ENCODE data around the gene TM9SF1. TPM values are rescaled to one million over a fixed set of nuclear protein-coding genes. Genes with fewer than 3 reads are reported as not detected.

Gene TM9SF1
- total and polyA plus RNA-seq, 2 of the 13 experiments (the other 11 are each of a cell fraction or from before 2014, with no cell fraction given) = 83.2 to 110 TPM

DNA sequence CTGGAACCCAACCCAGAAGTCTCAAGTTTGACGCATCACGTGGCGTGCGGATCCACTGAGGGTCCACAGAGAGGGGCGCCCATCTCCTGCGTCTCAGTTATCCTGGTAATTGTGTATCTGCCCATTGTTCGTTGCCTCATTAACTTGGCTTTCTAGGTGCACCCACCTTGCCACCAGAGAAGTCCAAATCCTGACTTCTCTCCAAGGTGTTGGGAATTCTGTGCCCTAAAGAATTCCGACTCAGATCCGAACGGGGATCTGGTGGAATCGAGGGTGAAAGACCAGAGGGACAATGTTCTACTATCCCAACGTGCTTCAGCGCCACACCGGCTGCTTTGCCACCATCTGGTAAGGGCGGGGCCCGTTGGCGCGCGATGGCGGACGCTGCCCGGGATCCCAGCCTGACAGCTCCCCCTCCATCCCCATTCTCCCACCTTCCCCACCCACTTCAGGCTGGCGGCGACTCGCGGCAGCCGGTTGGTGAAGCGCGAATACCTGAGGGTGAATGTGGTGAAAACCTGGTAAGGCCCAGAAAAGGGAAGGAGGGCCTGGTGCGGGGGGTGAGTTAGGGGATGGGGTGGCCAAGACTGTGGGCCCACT lies 22.9 kb downstream of the TM9SF1 start (continued):
- TF ChIP-seq KDM6A (CRISPR knock-in tag; IDR thresholded peaks at IDR 0.05; ENCODE audit: low read depth) (no peak), ZNF230 (CRISPR knock-in tag; IDR thresholded peaks at IDR 0.05) (no peak), HDAC1 (CRISPR knock-in tag; IDR thresholded peaks at IDR 0.05) (no peak), ZSCAN9 (CRISPR knock-in tag; IDR thresholded peaks at IDR 0.05; ENCODE audit: borderline replicate concordance) (no peak), ZNF235 (CRISPR knock-in tag; IDR thresholded peaks at IDR 0.05; ENCODE audit: borderline replicate concordance) (no peak)
- TF ChIP-seq, protein P1, sequence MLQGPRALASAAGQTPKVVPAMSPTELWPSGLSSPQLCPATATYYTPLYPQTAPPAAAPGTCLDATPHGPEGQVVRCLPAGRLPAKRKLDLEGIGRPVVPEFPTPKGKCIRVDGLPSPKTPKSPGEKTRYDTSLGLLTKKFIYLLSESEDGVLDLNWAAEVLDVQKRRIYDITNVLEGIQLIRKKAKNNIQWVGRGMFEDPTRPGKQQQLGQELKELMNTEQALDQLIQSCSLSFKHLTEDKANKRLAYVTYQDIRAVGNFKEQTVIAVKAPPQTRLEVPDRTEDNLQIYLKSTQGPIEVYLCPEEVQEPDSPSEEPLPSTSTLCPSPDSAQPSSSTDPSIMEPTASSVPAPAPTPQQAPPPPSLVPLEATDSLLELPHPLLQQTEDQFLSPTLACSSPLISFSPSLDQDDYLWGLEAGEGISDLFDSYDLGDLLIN (CRISPR knock-in tag; IDR thresholded peaks at IDR 0.05; ENCODE audit: borderline replicate concordance) = no peak

DNA sequence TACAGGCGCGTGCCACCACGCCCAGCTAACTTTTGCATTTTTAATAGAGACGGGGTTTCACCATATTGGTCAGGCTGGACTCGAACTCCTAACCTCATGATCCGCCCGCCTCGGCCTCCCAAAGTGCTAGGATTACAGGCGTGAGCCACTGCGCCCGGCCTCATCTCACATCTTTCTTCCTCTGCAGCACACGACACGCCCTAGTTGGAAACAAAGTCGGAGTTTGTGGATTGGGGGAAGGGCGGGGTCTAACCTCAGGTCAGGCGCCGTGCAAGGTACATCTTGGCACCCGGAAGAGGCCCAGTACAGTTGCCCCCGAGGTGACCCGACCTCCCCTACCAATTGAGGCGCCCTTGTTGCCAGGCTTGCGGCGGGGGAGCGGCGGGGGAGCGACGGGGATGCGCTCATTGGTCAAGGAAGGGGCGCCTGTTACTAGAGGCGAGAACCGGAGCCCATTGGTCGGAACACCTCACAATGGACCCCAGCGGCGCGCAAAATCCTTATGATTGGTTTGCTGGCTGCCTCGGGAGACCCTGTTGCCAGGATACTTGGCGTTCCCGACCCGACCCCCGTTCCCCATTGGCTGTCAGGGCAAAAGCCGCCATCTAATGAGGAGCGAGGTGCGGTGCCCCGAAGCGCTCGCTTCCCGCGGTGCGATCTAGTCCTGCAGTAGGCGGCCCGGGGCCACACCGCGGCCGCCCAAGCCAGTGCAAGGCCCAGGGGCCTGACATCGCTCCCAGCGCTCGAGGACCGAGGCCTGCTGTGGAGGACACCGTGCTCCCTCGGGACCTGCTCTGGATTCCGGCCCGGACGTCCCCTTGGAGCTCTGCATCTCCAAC lies 23.6 kb downstream of the TM9SF1 start, which contains the start of gene REC8:
REC8 (plus strand) TSS at position 659 of the 839 bp plus-strand sequence. CDS start 473 bp downstream, outside the sequence.
- H3K9me3 ChIP-seq (ENCODE audit: low read length) = no peaks in the 10 kb centered on the region
- POLR2A ChIA-PET = interaction anchor here (0.7 to 3.3 kb wide), 6 partner anchors 10 to 70 kb away, joined by 3 to 13 read pairs (median 8); partner anchors contain the start of genes DCAF11, IRF9, NRL and PSME1
- CTCF ChIA-PET (ENCODE audit: low intra/inter-chr PET ratio, low total read pairs) = no interaction called here
- in situ Hi-C loops (cut with HindIII; ENCODE audit: extremely low pct_ligation_motif_present, low pct_unique_long_range_greater_than_20kb) = no loop called here
- no peaks in the 10 kb centered on the region for H3K27me3 ChIP-seq (ENCODE audit: control insufficient read depth in 1 of 2, insufficient read depth in 2 of 2, low read length in 2 of 2)
- H2AFZ ChIP-seq (ENCODE audit: low read length) = no peak within 1 kb of the TSS
- H3K4me1 ChIP-seq (ENCODE audit: insufficient read depth, low read length) = no peaks in the 10 kb centered on the region
- H3K36me3 ChIP-seq (replicated peaks in 1 of 2; ENCODE audit: control insufficient read depth in 1 of 2, insufficient read depth in 2 of 2, low read length in 2 of 2) = peaks cover 2 to 3% of the 10 kb centered on the region in 2 experiments; a peak in 4 of 5 replicates
- H3K4me2 ChIP-seq (ENCODE audit: low read depth, low read length) = no peak within 1 kb of the TSS
- no peaks in the 10 kb centered on the region for H3K79me2 ChIP-seq (ENCODE audit: insufficient read depth, low read length)
- no peak within 1 kb of the TSS for H3K4me3 ChIP-seq (replicated peaks in 1 of 3; ENCODE audit: insufficient read depth in 1 of 3, low read depth in 2 of 3, low read length in 3 of 3)
- H3K9ac ChIP-seq (ENCODE audit: insufficient read depth, low read depth, low read length) = no peak within 1 kb of the TSS
- no peak within 1 kb of the TSS for H3K27ac ChIP-seq (ENCODE audit: extremely low read length, insufficient read depth, low read length)
- 94% methylated on average over 63 of the region's 63 CpGs for WGBS (ENCODE audit: low lambda C conversion rate)
- no peaks in the 10 kb centered on the region for H4K20me1 ChIP-seq (ENCODE audit: insufficient read depth, low read length)
- intact Hi-C loops (cut with micrococcal nuclease; ENCODE audit: unreplicated experiment) = no loop called here
- BruUV-seq (replicated peaks) = no TSS peak
- DNase-seq (ENCODE audit: low spot score) (no peak), FAIRE-seq (no peak), ATAC-seq (peak; percentile 15)
- TF ChIP-seq RBFOX2 (IDR thresholded peaks at IDR 0.05; ENCODE audit: low read depth, low read length) = peak; percentile 64
- TF ChIP-seq KDM5B (CRISPR knock-in tag; IDR thresholded peaks at IDR 0.05; ENCODE audit: borderline replicate concordance) = 0 out of 2 replicates have a peak, but pooled peaks have one; percentile 33
- peak; percentile 44; the same call in 1 of the 2 replicates for TF ChIP-seq HIVEP1 (CRISPR knock-in tag; IDR thresholded peaks at IDR 0.05)
- TF ChIP-seq, protein P2, sequence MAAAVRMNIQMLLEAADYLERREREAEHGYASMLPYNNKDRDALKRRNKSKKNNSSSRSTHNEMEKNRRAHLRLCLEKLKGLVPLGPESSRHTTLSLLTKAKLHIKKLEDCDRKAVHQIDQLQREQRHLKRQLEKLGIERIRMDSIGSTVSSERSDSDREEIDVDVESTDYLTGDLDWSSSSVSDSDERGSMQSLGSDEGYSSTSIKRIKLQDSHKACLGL (CRISPR knock-in tag; IDR thresholded peaks at IDR 0.05) = 0 out of 2 replicates have a peak, but pooled peaks have one; percentile 33
- TF ChIP-seq, protein P3, sequence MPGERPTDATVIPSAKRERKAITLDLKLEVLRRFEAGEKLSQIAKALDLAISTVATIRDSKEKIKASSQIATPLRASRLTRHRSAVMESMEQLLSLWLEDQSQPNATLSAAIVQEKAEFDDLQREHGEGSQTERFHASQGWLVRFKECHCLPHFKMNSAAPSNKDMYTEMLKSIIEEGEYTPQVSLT (CRISPR knock-in tag; IDR thresholded peaks at IDR 0.05; ENCODE audit: borderline replicate concordance, low read depth) = no peak
- TF ChIP-seq AGO2 (optimal IDR thresholded peaks at IDR 0.05; ENCODE audit: low read depth, low read length) = peak; percentile 95
- TF ChIP-seq, protein P4, sequence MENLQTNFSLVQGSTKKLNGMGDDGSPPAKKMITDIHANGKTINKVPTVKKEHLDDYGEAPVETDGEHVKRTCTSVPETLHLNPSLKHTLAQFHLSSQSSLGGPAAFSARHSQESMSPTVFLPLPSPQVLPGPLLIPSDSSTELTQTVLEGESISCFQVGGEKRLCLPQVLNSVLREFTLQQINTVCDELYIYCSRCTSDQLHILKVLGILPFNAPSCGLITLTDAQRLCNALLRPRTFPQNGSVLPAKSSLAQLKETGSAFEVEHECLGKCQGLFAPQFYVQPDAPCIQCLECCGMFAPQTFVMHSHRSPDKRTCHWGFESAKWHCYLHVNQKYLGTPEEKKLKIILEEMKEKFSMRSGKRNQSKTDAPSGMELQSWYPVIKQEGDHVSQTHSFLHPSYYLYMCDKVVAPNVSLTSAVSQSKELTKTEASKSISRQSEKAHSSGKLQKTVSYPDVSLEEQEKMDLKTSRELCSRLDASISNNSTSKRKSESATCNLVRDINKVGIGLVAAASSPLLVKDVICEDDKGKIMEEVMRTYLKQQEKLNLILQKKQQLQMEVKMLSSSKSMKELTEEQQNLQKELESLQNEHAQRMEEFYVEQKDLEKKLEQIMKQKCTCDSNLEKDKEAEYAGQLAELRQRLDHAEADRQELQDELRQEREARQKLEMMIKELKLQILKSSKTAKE (CRISPR knock-in tag; IDR thresholded peaks at IDR 0.05; ENCODE audit: borderline replicate concordance) = no peak
- TF ChIP-seq, protein P5, sequence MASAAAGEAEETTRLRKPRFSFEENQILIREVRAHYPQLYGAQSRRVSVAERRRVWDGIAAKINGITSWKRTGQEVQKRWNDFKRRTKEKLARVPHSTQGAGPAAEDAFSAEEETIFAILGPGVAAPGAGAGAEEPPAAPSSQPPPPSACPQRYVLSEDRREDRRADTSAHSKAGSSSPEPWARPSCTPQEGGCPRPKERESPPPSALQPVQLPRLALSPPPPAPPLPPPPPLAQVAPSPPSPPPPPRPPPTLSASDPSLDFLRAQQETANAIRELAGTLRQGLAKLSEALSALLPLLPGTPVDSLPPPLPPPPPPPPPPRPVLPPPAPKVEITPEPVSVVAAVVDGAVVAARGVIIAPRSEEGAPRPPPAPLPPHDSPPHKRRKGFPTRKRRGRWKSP (CRISPR knock-in tag; IDR thresholded peaks at IDR 0.05) = no peak
- peak; percentile 37 for TF ChIP-seq HNRNPLL (IDR thresholded peaks at IDR 0.05; ENCODE audit: low read depth, low read length, poor library complexity, severe bottlenecking)
- TF ChIP-seq POLR2A (IDR thresholded peaks at IDR 0.05; ENCODE audit: insufficient read depth in 1 of 2, low read depth in 2 of 2, low read length in 2 of 2) = peak in 1 of 2 experiments; percentile 16; a peak in 1 of 4 replicates
